Measurements from ENCODE around the gene DNM3.

DNA sequence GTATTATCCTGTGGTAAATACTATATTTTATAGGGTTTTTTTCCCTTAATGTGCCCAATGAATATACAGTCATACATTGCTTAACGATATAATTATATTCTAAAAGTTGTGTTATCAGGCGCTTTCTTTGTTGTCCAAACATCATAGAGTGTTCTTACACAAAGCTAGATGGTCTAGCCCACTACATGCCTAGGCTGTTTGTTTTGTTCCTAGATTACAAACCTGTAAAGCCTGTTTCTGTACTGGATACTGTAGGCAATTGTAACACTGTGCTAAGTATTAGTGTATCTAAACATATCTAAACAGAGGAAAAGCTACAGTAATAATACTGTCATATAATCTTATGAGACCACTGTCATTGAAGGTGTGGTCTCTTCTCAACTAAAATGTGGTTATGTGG lies 336.6 kb downstream of the DNM3 start:
- no peak for TF ChIP-seq POLR2A (IDR thresholded peaks at IDR 0.05)
- TF ChIP-seq, protein P1, sequence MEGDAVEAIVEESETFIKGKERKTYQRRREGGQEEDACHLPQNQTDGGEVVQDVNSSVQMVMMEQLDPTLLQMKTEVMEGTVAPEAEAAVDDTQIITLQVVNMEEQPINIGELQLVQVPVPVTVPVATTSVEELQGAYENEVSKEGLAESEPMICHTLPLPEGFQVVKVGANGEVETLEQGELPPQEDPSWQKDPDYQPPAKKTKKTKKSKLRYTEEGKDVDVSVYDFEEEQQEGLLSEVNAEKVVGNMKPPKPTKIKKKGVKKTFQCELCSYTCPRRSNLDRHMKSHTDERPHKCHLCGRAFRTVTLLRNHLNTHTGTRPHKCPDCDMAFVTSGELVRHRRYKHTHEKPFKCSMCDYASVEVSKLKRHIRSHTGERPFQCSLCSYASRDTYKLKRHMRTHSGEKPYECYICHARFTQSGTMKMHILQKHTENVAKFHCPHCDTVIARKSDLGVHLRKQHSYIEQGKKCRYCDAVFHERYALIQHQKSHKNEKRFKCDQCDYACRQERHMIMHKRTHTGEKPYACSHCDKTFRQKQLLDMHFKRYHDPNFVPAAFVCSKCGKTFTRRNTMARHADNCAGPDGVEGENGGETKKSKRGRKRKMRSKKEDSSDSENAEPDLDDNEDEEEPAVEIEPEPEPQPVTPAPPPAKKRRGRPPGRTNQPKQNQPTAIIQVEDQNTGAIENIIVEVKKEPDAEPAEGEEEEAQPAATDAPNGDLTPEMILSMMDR (IDR thresholded peaks at IDR 0.05): no peak

Data from lower leg skin (tissue), 3 donors.